MM.1S (cell line): Measurements from ENCODE around the gene FOXN4.

ENCODE experiments used
- EZH2 ChIP-seq: fragments of 300-600 bp; sonication (generic); optimal IDR thresholded peaks from 2 replicates; pipeline ENCODE3; 2017; ENCODE audit warnings: low read depth, mild to moderate bottlenecking, antibody characterized with exemption, low read length, mixed read lengths
- TF ChIP-seq, protein P1 (sequence below): fragments of 300-600 bp; sonication (generic); IDR thresholded peaks from 2 replicates; pipeline ENCODE4 v1.5.1; 2016; ENCODE audit warnings: antibody characterized with exemption, low read length, mixed read lengths

- TF ChIP-seq, protein P1, sequence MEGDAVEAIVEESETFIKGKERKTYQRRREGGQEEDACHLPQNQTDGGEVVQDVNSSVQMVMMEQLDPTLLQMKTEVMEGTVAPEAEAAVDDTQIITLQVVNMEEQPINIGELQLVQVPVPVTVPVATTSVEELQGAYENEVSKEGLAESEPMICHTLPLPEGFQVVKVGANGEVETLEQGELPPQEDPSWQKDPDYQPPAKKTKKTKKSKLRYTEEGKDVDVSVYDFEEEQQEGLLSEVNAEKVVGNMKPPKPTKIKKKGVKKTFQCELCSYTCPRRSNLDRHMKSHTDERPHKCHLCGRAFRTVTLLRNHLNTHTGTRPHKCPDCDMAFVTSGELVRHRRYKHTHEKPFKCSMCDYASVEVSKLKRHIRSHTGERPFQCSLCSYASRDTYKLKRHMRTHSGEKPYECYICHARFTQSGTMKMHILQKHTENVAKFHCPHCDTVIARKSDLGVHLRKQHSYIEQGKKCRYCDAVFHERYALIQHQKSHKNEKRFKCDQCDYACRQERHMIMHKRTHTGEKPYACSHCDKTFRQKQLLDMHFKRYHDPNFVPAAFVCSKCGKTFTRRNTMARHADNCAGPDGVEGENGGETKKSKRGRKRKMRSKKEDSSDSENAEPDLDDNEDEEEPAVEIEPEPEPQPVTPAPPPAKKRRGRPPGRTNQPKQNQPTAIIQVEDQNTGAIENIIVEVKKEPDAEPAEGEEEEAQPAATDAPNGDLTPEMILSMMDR: no peak
- TF ChIP-seq EZH2: no peak
Measured at GRCh38 chr12:109268896-109269295, 40.2 kb downstream of the FOXN4 start.
